BE2C (cell line): Measurements from ENCODE around the gene KDM2A.
A peak's percentile ranks its signal among the peaks of the same experiment; 100 is the strongest.

ENCODE experiments used
- DNase-seq: peaks from one replicate; pipeline ENCODE4 v3.0.0-alpha.2; 2020
- H3K27me3 ChIP-seq: fragments of 250-450 bp; sonication (Bioruptor Pico); 2 replicates; pipeline ENCODE4 v1.5.1; 2020; ENCODE audit warnings: mild to moderate bottlenecking
- H3K36me3 ChIP-seq: fragments of 250-450 bp; sonication (Bioruptor Pico); 2 replicates; pipeline ENCODE4 v1.5.1; 2020; ENCODE audit warnings: mild to moderate bottlenecking
- H3K4me1 ChIP-seq: fragments of 250-450 bp; sonication (Bioruptor Pico); 2 replicates; pipeline ENCODE4 v1.5.1; 2020
- H3K4me3 ChIP-seq: 2 replicates; pipeline ENCODE4 v1.5.1; 2011; ENCODE audit warnings: low read depth, low read length
- H3K9me3 ChIP-seq: fragments of 250-450 bp; sonication (Bioruptor Pico); 2 replicates; pipeline ENCODE4 v1.5.1; 2020
- TF ChIP-seq, protein P1 (sequence below): IDR thresholded peaks from 2 replicates; pipeline ENCODE4 v1.5.1; 2012; ENCODE audit warnings: mild to moderate bottlenecking, low read depth, low read length

KDM2A gene

DNA sequence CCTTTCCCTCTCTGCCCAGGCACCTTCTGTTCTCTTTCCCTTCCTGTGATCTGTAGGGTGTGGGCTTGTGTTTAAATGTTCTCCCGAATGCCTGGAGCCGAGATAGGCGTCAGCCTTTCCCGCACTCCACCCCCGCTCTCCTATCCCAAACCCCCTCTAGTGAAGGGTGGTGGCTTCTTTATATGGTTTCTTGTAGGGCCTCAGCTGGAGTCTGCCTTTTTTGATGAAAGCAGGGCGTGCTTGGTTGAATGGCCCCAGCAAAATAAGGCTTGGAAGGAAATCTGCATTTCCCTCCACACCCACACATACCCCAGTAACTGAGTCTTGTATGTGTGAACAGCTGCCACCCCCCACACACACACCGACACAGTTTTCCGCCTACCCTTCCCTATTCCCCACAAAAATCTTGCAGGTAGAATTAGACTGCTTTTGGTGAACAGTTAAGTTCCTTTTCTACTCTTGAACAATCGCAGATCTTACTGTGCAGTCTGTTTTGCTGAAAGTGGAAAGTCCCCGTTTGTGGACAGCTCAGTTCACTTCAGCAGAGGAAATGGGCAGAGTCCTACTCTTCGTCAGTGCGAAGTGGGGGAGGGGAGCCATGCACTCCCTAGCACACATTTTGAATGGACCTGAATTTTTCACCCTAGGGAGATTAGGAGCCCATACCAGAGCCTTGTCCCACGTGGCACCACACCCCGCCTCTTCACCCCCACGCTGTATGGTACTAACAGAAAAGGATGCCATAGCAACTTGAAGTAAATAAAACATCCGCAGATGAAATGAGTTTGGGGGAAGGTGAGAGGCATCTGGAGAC, 121.7 kb downstream of the KDM2A start:
- H3K4me3 ChIP-seq, result peak overlapping the region; percentile 99
- H3K36me3 ChIP-seq, result peaks cover 39% of the 10 kb centered on the region
- peaks cover 9% of the 10 kb centered on the region for H3K4me1 ChIP-seq
- no peaks in the 10 kb centered on the region for H3K27me3 ChIP-seq
- peak; percentile 73 for DNase-seq
- TF ChIP-seq, protein P1, sequence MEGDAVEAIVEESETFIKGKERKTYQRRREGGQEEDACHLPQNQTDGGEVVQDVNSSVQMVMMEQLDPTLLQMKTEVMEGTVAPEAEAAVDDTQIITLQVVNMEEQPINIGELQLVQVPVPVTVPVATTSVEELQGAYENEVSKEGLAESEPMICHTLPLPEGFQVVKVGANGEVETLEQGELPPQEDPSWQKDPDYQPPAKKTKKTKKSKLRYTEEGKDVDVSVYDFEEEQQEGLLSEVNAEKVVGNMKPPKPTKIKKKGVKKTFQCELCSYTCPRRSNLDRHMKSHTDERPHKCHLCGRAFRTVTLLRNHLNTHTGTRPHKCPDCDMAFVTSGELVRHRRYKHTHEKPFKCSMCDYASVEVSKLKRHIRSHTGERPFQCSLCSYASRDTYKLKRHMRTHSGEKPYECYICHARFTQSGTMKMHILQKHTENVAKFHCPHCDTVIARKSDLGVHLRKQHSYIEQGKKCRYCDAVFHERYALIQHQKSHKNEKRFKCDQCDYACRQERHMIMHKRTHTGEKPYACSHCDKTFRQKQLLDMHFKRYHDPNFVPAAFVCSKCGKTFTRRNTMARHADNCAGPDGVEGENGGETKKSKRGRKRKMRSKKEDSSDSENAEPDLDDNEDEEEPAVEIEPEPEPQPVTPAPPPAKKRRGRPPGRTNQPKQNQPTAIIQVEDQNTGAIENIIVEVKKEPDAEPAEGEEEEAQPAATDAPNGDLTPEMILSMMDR, result no peak
- H3K9me3 ChIP-seq, result no peaks in the 10 kb centered on the region

DNA sequence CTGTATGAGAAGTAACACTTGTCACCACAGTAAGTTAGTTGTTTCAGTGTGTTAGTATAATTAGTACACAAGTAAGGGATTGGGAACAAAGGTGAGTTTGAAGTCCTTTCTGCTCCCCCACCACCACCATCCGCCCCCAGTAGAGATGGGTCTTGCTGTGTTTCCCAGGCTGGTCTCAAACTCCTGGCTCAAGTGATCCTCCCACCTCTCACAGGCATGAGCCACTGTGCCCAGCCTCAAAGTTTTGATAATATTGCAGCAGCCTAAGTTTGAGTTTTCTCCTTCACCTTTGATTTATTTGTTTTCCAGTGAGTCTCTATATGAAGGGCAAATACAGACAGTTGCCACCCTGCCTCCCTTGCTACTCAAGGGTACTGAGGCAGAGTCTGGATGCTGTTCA, 123.5 kb downstream of the KDM2A start:
- Histone ChIP-seq H3K27me3 (no peaks in the 10 kb centered on the region), H3K9me3 (no peaks in the 10 kb centered on the region), H3K4me3 (peak overlapping the region; percentile 5; the same call in 1 of the 2 replicates), H3K4me1 (peaks cover 9% of the 10 kb centered on the region), H3K36me3 (peaks cover 54% of the 10 kb centered on the region)
- TF ChIP-seq, protein P1, result no peak
- no peak for DNase-seq

DNA sequence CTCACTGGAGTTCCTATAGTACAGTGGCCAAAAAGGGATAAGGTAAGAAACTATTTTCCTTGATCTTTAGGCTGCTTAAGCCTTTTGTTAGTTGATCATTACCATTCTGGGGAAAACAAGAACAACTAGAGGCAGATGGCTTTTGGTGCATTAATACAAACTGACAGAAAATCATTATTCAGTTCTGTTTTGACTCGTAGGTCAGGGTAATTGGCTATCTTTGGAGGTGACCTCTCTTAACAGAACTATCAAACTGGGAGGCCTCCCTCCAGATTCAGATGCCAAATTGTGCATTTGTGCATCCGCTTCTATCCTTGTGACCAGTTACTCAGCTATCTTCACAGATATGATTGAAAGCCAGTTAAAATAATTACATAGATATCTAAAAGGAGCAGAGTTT, 124.0 kb downstream of the KDM2A start:
- TF ChIP-seq, protein P1, result no peak
- Histone ChIP-seq H3K4me1 (peaks cover 9% of the 10 kb centered on the region), H3K9me3 (no peaks in the 10 kb centered on the region), H3K36me3 (peaks cover 59% of the 10 kb centered on the region), H3K27me3 (no peaks in the 10 kb centered on the region), H3K4me3 (no peak overlapping the region)
- DNase-seq, result no peak

DNA sequence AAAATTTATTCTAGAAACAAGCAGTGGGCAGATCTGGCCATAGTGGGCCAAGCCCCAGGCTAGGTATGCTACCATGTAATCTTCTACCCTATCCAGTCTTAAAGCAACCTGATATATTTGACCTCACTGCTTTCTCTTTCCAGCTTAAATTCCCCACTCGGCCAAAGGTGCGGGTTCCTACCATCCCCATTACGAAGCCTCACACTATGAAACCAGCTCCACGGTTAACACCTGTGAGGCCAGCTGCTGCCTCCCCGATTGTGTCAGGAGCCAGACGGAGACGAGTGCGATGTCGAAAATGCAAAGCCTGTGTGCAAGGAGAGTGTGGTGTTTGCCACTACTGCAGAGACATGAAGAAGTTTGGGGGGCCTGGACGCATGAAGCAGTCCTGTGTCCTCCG, 126.0 kb downstream of the KDM2A start:
- H3K4me3 ChIP-seq, result no peak overlapping the region
- peaks cover 79% of the 10 kb centered on the region for H3K36me3 ChIP-seq
- no peaks in the 10 kb centered on the region for H3K27me3 ChIP-seq
- TF ChIP-seq, protein P1, result no peak
- no peaks in the 10 kb centered on the region for H3K9me3 ChIP-seq
- H3K4me1 ChIP-seq, result peaks cover 4% of the 10 kb centered on the region
- DNase-seq, result no peak

DNA sequence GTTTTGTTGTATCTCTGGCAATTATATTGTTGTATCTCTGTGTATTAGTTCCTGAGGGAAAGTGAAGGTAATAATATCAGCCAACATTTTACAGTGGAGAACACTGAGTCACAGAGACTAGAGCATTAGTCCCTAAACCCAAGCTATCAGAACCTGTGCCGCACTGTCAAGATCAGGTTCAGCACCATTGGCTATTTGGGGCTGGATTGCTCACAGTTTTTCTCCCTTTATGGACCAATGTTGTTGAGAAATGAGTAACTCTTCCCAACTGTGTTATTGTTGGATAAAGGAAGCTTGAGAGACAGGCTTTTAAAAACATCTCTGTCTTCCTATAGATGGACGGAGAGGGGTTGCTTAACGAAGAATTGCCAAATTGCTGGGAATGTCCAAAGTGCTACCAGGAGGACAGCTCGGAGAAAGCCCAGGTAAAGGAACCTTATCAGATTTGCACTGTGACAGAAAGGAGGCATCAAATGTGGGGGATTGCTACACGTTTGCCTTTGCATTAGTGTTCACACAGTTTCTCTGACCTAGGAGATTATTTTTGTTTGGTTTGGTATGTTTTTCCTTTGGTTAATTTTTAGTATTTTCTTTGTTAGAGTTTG, 129.0 kb downstream of the KDM2A start:
- Histone ChIP-seq H3K9me3 (no peaks in the 10 kb centered on the region), H3K36me3 (peaks cover 97% of the 10 kb centered on the region), H3K4me1 (no peaks in the 10 kb centered on the region; the same call in 1 of the 2 replicates), H3K27me3 (no peaks in the 10 kb centered on the region), H3K4me3 (no peak overlapping the region)
- TF ChIP-seq, protein P1, result no peak
- no peak for DNase-seq

GRCh38 chr11:67248653-67249052, 129.6 kb downstream of the KDM2A start:
- no peaks in the 10 kb centered on the region for H3K9me3 ChIP-seq
- H3K27me3 ChIP-seq, result no peaks in the 10 kb centered on the region
- TF ChIP-seq, protein P1, result no peak
- no peaks in the 10 kb centered on the region; the same call in 1 of the 2 replicates for H3K4me1 ChIP-seq
- peaks cover 97% of the 10 kb centered on the region for H3K36me3 ChIP-seq
- DNase-seq, result no peak
- no peak overlapping the region for H3K4me3 ChIP-seq
